ENCODE measurements around the gene PARP4.

GRCh38 chr13:24454056-24454455, 58.5 kb downstream of the PARP4 start:
- TF ChIP-seq ZFP3 (CRISPR knock-in tag; IDR thresholded peaks at IDR 0.05) (no peak), CSDC2 (CRISPR knock-in tag; IDR thresholded peaks at IDR 0.05) (no peak), CREB5 (CRISPR knock-in tag; IDR thresholded peaks at IDR 0.05; ENCODE audit: low read depth) (no peak), RARB (CRISPR knock-in tag; IDR thresholded peaks at IDR 0.05) (no peak), PATZ1 (CRISPR knock-in tag; IDR thresholded peaks at IDR 0.05; ENCODE audit: borderline replicate concordance) (no peak), OSR1 (CRISPR knock-in tag; IDR thresholded peaks at IDR 0.05) (no peak), ZNF8 (CRISPR knock-in tag; IDR thresholded peaks at IDR 0.05) (no peak), ARNTL (CRISPR knock-in tag; IDR thresholded peaks at IDR 0.05; ENCODE audit: borderline replicate concordance, low read depth) (no peak), ZFP30 (CRISPR knock-in tag; IDR thresholded peaks at IDR 0.05) (no peak), TCF4 (CRISPR knock-in tag; IDR thresholded peaks at IDR 0.05; ENCODE audit: borderline replicate concordance) (no peak), POU6F1 (CRISPR knock-in tag; IDR thresholded peaks at IDR 0.05; ENCODE audit: borderline replicate concordance, low read depth) (no peak), GLIS3 (CRISPR knock-in tag; IDR thresholded peaks at IDR 0.05) (no peak), TOX (CRISPR knock-in tag; IDR thresholded peaks at IDR 0.05; ENCODE audit: borderline replicate concordance) (no peak), ZNF70 (CRISPR knock-in tag; IDR thresholded peaks at IDR 0.05) (no peak)
